Esophagus squamous epithelium (tissue), 5 donors: Measurements from ENCODE around the gene HSPA5. TPM values are rescaled to one million over a fixed set of nuclear protein-coding genes. Genes with fewer than 3 reads are reported as not detected.
"Not testable (repeated sequence)": the region's sequence is repeated elsewhere in the genome, so short reads cannot be mapped to it uniquely, and the experiment has no call there.

ENCODE experiments used
- DNase-seq: peaks from one replicate; lab custom pipeline; 2025; lab: John Stamatoyannopoulos, UW
- H3K27ac ChIP-seq, 4 donors: fragments of 200-600 bp; sonication (generic); one replicate each; pipeline ENCODE4 v1.5.1; 2016 to 2019; ENCODE audit warnings: mild to moderate bottlenecking in 1 of 4
- H3K27me3 ChIP-seq, 4 donors: fragments of 200-600 bp; sonication (generic); 1 replicate in 3 of 4; 2 replicates in 1 of 4; pipeline versions ENCODE4 v1.5.1 to v1.6.0; 2017 to 2021; ENCODE audit warnings: antibody characterized with exemption in 1 of 4
- H3K36me3 ChIP-seq, 3 donors: fragments of 200-600 bp; sonication (generic); one replicate each; pipeline ENCODE4 v1.5.1; 2016 to 2019
- H3K4me1 ChIP-seq, 3 donors: fragments of 200-600 bp; sonication (generic); one replicate each; pipeline ENCODE4 v1.5.1; 2017 to 2019
- H3K4me3 ChIP-seq, 4 donors: fragments of 200-600 bp; sonication (generic); 1 replicate in 3 of 4; 2 replicates in 1 of 4; pipeline ENCODE4 v1.5.1; 2016 to 2019; ENCODE audit warnings: mild to moderate bottlenecking in 2 of 4, moderate library complexity in 1 of 4
- H3K9me3 ChIP-seq, 3 donors: fragments of 200-600 bp; sonication (generic); one replicate each; pipeline ENCODE4 v1.5.1; 2016 to 2019
- POLR2A ChIP-seq, 4 donors: fragments of 450-650 bp; IDR thresholded peaks; one replicate each; pipeline ENCODE4 v1.6.1; 2017; ENCODE audit warnings: antibody characterized with exemption in 4 of 4, mild to moderate bottlenecking in 4 of 4, moderate library complexity in 3 of 4
- WGBS, 2 donors: methylation state at CpG; one replicate each; pipeline ENCODE4 v1.1.5; 2018; 5-methylcytosine and 5-hydroxymethylcytosine counted together
- intact Hi-C: fragments of 100-400 bp; cut with DNase I; formaldehyde crosslinking; loops from one replicate; pipeline ENCODE4 v1.15.0; 2022
- total RNA-seq, 4 donors: library from RNA; depleted of rRNA; stranded (reverse); fragments of >200 nt; gene quantifications; one replicate each; pipeline ENCODE4 v1.1.0, GENCODE V29; 2016
- TF ChIP-seq, protein P1 (sequence below), 6 experiments: fragments of 450-650 bp in 4 of 6; fragments of 200-600 bp in 2 of 6; sonication (generic) in 2 of 6; IDR thresholded peaks; one replicate each; pipeline ENCODE4 v1.5.1; 2016 to 2019; ENCODE audit warnings: antibody characterized with exemption in 6 of 6, mild to moderate bottlenecking in 4 of 6, moderate library complexity in 4 of 6
- donor health status: DM: yes; HTN: yes; CAD: no.

HSPA5 gene
- total RNA-seq = 100 to 1,000 TPM in 2 of 4 donors, 10 to 100 TPM in 2; 84.1 to 178 (median 132) TPM

DNA sequence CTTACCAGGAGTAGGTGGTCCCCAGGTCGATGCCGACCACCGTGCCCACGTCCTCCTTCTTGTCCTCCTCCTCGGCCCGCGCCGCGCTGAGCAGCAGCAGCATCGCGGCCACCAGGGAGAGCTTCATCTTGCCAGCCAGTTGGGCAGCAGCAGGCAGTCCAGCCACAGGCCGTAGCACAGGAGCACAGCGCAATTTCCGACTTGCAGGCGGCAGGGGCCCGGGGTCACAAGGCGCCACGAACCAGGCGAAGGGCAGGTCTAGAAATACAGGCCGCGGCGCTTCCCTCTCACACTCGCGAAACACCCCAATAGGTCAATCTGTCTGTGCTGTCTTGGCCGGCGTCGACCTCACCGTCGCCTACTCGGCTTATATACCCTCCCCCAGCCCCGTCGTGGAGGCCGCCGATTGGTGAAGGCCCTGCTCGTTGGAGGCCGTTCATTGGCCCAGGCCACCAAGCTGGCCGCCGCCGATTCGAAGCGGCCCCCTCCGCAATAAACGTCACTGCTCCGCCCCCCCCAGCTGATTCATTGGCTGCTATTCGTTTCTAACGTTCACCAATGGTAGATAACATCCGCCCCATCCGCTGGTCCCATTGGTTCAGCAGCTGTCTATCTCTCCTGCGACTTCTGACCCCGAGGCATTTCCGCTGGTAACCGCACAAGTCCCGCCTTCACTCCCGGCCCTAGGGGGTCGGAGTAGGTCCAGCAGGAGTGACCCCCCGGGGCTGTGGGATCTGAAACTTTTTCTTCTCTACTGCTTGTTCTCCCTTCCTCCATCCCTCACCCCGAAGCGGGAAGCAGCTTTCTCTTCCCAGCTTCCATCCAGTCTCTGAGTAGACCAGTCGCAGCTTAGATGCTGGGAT, at the start of gene HSPA5:
Gene HSPA5 (minus strand): TSS at position 344 of the 863 bp plus-strand sequence. CDS start 217 bp downstream, at position 127.
- Histone ChIP-seq H3K4me1 (peaks cover 21 to 60% (median 42%) of the 10 kb centered on the region in 3 donors), H3K27ac (peak within 1 kb of the TSS; percentile 93 to 98 (median 97)), H3K9me3 (no peaks in the 10 kb centered on the region), H3K36me3 (peaks cover 21 to 36% (median 33%) of the 10 kb centered on the region in 3 donors), H3K27me3 (no peaks in the 10 kb centered on the region), H3K4me3 (peak within 1 kb of the TSS; percentile 84 to 99 (median 92))
- WGBS, 2 donors = 0% methylated on average over 10 to 16 of the region's 59 CpGs
- DNase-seq = peak; percentile 98
- peak in 3 of 4 donors; percentile 79 to 97 (median 97) for TF ChIP-seq POLR2A (IDR thresholded peaks at IDR 0.05)
- TF ChIP-seq, protein P1, sequence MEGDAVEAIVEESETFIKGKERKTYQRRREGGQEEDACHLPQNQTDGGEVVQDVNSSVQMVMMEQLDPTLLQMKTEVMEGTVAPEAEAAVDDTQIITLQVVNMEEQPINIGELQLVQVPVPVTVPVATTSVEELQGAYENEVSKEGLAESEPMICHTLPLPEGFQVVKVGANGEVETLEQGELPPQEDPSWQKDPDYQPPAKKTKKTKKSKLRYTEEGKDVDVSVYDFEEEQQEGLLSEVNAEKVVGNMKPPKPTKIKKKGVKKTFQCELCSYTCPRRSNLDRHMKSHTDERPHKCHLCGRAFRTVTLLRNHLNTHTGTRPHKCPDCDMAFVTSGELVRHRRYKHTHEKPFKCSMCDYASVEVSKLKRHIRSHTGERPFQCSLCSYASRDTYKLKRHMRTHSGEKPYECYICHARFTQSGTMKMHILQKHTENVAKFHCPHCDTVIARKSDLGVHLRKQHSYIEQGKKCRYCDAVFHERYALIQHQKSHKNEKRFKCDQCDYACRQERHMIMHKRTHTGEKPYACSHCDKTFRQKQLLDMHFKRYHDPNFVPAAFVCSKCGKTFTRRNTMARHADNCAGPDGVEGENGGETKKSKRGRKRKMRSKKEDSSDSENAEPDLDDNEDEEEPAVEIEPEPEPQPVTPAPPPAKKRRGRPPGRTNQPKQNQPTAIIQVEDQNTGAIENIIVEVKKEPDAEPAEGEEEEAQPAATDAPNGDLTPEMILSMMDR (IDR thresholded peaks at IDR 0.05) = peak in 3 of 6 experiments; percentile 25 to 28 (median 28)
- intact Hi-C loops = no loop called here

DNA sequence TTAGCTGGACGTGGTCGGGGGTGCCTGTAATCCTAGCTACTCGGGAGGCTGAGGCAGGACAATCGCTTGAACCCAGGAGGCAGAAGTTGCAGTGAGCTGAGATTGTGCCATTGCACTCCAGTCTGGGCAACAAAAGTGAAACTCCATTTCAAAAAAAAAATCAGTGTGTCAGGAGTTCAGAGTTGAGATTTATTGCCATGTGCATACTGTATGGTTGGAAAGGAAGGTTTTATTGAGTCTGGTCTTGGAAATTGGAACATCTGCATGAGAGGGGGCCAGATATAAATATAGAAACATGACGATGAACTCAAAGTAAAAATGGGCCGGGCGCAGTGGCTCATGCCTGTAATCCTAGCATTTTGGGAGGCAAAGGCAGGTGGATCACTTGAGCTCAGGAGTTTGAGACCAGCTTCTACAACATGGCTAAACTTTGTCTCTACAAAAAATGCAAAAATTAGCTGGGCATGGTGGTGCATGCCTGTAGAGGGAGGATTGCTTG, 45.8 kb upstream of the HSPA5 start:
- Histone ChIP-seq H3K36me3 (peaks cover 0 to 22% (median 0%) of the 10 kb centered on the region in 3 donors), H3K4me1 (peaks cover 0 to 17% (median 0%) of the 10 kb centered on the region in 3 donors)
- H3K27me3 ChIP-seq, H3K27ac ChIP-seq, H3K4me3 ChIP-seq, H3K9me3 ChIP-seq, intact Hi-C loops, DNase-seq: not testable (repeated sequence)
- WGBS, 2 donors = 87 to 92% methylated on average over 7 of the region's 7 CpGs

DNA sequence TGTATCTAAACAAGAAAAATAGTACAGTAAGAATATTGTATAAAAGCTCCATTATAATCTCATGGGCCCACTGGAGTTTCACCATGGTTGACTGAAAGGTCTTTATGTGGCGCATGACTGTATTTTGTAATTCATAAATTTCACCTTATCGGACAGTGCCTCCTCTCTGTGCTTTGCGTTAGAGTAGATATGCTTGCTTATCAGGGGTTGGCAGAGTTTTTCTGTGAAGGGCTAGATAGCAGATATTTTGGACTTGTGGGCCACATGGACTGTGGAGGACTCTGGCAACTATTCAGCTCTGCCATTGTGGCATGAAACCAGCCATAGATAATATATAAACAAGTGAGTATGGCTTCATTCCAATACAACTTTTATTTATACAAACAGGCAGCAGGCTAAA, 43.7 kb upstream of the HSPA5 start:
- H3K9me3 ChIP-seq = no peaks in the 10 kb centered on the region
- H3K27ac ChIP-seq = no peak overlapping the region
- 91 to 100% methylated on average over 2 to 3 of the region's 3 CpGs for WGBS, 2 donors
- no peak overlapping the region for H3K4me3 ChIP-seq
- DNase-seq = no peak
- peaks cover 0 to 22% (median 0%) of the 10 kb centered on the region in 3 donors for H3K4me1 ChIP-seq
- no peak for TF ChIP-seq POLR2A (IDR thresholded peaks at IDR 0.05)
- TF ChIP-seq, protein P1 (IDR thresholded peaks at IDR 0.05) = no peak
- H3K27me3 ChIP-seq = no peaks in the 10 kb centered on the region
- intact Hi-C loops = no loop called here
- H3K36me3 ChIP-seq = peaks cover 0 to 26% (median 0%) of the 10 kb centered on the region in 3 donors

DNA sequence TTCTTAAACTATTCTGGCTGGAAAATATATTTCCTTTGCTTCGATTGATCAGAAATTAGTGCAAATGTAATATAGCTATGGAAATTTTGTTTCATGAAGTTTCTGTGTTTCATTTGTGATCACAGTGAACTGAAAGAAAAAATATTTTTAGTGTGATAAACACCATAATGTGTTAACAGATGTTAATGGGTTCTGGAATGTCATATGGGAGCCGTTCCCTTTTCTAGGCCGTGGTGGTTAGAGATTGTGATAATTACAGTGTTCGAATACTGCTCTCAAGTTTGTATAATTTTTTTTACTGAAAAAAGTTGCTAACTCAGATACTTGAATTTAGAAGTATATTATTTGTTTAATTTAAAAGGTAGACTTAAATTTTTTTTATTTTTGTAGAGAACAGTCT, 39.8 kb upstream of the HSPA5 start:
- intact Hi-C loops = no loop called here
- no peaks in the 10 kb centered on the region for H3K27me3 ChIP-seq

DNA sequence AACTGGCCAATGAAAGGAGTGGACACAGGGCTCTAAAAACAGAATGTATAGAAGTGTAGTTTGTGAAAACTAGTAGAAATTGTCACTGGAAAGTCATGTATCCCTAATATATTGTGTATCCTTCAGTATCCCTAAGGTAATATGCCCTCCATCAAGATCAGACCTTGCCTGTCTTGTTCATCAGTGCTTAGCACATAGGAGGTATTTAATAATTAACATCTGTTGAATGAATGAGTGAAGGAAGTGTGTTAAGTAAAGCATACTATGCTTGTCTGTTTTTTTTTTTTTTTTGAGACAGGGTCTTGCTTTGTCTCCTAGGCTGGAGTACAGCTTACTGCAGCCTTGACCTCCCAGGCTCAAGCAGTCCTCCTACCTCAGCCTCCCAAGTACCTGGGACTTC, 36.3 kb upstream of the HSPA5 start:
- H3K4me1 ChIP-seq = peaks cover 11 to 41% (median 15%) of the 10 kb centered on the region in 3 donors
- DNase-seq = no peak
- no peak for TF ChIP-seq POLR2A (IDR thresholded peaks at IDR 0.05)
- TF ChIP-seq, protein P1 (IDR thresholded peaks at IDR 0.05) = no peak
- no peak overlapping the region for H3K27ac ChIP-seq
- intact Hi-C loops = no loop called here
- H3K36me3 ChIP-seq = peaks cover 0 to 14% (median 0%) of the 10 kb centered on the region in 3 donors
- no peaks in the 10 kb centered on the region for H3K9me3 ChIP-seq
- H3K4me3 ChIP-seq = no peak overlapping the region
- H3K27me3 ChIP-seq = no peaks in the 10 kb centered on the region

More for the DNA sequence above, 39.8 kb upstream of the HSPA5 start:
- no peak for DNase-seq
- H3K4me1 ChIP-seq = peaks cover 0 to 18% (median 0%) of the 10 kb centered on the region in 3 donors
- H3K4me3 ChIP-seq = no peak overlapping the region
- H3K27ac ChIP-seq = no peak overlapping the region
- TF ChIP-seq, protein P1 (IDR thresholded peaks at IDR 0.05) = no peak
- TF ChIP-seq POLR2A (IDR thresholded peaks at IDR 0.05) = no peak
- peaks cover 0 to 19% (median 0%) of the 10 kb centered on the region in 3 donors for H3K36me3 ChIP-seq
- 56 to 81% methylated on average over 4 of the region's 4 CpGs for WGBS, 2 donors
- H3K9me3 ChIP-seq = no peaks in the 10 kb centered on the region
